HFF-Myc (cell line): Measurements from ENCODE around the gene APOL5.

Experiments
- DNase-seq: peaks from one replicate; pipeline ENCODE4 v3.0.0-alpha.2; 2011; ENCODE audit warnings: low read depth; ENCODE audit errors: extremely low read depth
- H3K4me3 ChIP-seq: replicated peaks from 2 replicates; pipeline ENCODE4 v1.5.1; 2011; ENCODE audit warnings: low read depth, mild to moderate bottlenecking, control low read depth, low read length
- CTCF ChIP-seq: IDR thresholded peaks from 2 replicates; pipeline ENCODE4 v1.5.1; 2012; ENCODE audit warnings: mild to moderate bottlenecking, low read depth, low read length, control low read depth; ENCODE audit errors: missing control alignments

The APOL5 gene

DNA sequence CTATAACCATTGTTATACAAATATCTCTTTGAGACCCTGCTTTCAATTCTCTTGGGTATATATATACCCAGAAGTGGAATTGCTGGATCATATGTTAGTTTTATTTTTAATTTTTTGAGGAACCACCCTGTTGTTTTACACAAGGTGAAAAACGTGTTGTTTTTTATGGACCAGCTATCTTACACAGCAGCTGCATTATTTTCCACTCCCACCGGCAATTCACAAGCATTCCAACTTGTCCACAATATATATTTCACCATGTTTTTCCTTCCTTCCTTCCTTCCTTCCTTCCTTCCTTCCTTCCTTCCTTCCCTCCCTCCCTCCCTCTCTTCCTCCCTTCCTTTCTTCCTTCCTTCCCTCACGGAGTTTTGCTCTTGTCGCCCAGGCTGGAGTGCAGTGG is 6.3 kb upstream of the APOL5 start:
- no peak overlapping the region for H3K4me3 ChIP-seq
- DNase-seq, result no peak
- no peak for TF ChIP-seq CTCF

- no peak overlapping the region for H3K4me3 ChIP-seq
- no peak for TF ChIP-seq CTCF
- DNase-seq, result no peak
Measured at GRCh38 chr22:35712672-35713071, 5.0 kb upstream of the APOL5 start.

DNA sequence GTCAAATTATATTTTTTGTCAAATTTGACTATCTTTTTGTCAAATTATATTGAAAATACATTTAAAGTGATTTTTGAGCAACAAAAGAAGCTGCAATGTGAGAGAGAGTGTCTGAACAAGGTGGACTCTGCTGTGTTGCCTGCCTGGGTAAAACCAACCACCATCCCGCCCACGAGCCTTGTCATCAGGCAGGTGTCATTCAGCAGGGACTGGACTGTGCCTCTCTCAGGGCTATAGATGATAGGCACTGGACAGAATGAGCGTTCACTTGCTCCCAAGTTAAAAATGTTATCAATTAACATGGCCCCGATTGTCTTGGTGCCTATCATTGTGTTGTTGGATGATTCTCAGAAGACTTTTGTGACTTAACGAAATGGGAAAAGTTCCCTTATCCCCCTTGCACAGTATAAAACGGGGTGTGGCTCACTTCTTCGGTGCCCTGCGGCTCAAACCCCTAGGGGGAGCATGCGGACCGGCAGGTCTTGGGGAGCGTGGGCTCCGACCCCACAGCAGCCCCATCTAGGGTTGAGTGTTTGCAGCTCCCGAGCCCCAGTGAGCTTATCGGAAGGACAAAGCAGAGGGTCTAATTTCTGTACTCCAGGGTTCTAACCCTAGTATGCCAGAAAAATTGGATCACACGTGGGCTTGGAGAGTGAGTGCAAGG is 1.7 kb downstream of the APOL5 start:
- no peak overlapping the region for H3K4me3 ChIP-seq
- no peak for TF ChIP-seq CTCF
- no peak for DNase-seq

DNA sequence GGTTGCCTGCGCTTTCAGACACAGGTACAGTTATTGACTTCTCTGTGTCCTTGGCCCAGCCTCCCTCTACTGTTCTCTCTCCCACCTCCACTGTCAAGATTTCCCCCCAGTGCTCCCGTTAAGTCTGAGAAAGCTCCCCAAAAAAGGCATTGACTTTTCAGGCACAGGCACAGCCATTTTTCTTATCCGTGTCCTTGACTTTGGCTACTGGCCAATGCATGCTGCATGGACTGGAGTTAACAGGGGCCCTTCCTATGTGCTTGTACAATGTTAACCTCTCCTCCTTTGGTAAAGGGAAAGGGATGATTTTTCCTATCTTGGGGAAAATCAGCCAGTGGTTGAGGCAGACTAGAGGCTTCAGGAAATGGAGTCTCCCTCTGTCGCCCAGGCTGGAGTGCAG is 4.3 kb downstream of the APOL5 start:
- no peak for DNase-seq
- no peak overlapping the region for H3K4me3 ChIP-seq
- no peak for TF ChIP-seq CTCF

DNA sequence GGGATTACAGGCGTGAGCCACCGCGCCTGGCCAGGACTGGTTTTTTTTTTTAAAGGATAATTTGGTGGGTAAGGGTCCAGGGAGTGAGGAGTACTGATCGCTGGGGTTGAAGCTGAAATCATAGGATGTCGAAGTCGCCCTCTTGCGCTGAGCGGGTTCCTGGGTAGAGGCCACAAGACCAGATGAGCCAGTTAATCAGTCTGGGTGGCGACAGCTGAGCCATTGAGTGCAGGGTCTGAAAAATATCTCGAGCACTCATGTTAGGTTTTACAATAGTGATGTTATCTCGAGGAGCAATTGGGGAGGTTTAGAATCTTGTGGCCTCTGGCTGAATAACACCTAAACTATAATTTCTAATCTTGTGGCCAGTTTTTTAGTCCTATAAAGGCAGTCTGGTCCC is 7.8 kb downstream of the APOL5 start:
- no peak overlapping the region for H3K4me3 ChIP-seq
- no peak for TF ChIP-seq CTCF
- DNase-seq, result no peak

DNA sequence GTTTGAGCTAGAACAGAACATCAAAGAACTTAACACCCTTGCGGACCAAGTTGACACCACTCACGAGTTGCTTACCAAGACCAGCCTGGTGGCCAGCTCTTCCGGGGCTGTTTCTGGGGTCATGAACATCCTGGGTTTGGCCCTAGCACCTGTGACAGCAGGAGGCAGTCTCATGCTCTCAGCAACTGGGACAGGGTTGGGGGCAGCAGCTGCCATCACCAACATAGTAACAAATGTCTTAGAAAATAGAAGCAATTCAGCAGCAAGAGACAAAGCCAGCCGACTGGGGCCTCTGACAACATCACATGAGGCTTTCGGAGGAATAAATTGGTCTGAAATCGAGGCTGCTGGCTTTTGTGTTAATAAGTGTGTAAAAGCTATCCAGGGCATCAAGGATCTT is 8.7 kb downstream of the APOL5 start:
- H3K4me3 ChIP-seq, result no peak overlapping the region
- DNase-seq, result no peak
- TF ChIP-seq CTCF, result no peak

GRCh38 chr22:35726933-35727332 is 9.3 kb downstream of the APOL5 start:
- TF ChIP-seq CTCF, result no peak
- DNase-seq, result no peak
- H3K4me3 ChIP-seq, result no peak overlapping the region
